Medulla oblongata (tissue), 1 donor: ENCODE results near the gene FAM25C.
"Not testable (repeated sequence)": the region's sequence is repeated elsewhere in the genome, so short reads cannot be mapped to it uniquely, and the experiment has no call there.

ENCODE experiments used
- DNase-seq: peaks from one replicate; pipeline ENCODE4 v3.0.0-alpha.2; 2015; ENCODE audit errors: extremely low spot score

The FAM25C gene

DNA sequence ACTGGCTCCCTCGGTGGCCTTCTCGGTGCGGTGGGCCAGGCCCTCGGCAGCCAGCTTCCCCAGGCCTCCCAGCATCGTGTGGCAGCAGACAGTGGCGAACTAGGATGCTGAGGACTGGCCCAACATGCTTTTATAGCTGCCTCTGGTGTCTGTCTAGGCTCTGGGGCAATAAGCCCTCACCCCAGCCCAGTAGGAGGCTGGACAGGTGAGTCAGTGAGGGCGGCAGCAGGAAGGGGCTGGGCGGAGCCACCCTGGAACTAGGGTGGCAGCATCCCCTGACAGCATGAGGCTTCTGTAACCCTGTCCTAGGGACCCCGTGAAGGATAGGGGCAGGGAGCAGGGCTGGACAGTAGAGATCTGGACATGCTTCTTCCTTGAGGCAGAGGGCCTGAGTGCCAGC lies at the start of gene FAM25C:
Gene FAM25C (minus strand): TSS at position 101 of the 400 bp plus-strand sequence. CDS start 26 bp downstream, at position 75.
- DNase-seq = not testable (repeated sequence)

DNA sequence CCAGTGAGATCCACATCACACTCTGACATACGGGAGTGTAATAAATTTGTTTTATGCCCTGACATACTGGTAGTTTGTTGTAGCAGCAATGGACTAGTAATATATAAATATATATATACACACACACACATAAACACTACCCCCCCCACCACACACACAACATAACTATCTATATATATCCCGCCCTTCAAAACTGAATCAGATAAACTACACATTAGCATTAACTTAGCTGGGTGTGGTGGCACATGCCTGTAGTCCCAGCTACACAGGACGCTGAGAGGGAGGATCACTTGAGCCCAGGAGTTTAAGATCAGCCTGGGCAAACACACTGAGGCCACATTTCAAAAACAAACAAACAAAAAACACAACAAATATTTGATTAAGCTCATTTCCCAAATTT lies 45.0 kb upstream of the FAM25C start:
- not testable (repeated sequence) for DNase-seq

DNA sequence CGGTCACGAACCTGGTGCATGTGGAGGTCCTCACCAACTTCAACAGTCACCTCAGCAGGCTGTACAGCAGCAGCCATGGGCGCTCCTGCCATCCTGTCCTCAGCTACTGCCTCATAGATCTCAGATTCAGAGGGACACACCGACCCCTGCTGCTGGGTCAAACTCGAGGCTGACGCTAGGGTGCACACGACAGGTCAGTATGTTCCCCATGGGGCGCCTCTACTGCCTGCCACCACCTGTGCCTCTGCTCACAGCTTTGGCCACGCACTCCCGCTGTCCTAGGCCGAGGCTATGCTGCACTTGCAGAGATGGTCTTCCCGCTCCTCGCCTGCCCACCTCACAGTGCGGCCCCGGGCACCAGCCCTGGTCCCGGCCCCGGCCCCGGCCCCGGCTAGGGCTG lies 31.8 kb upstream of the FAM25C start:
- DNase-seq = not testable (repeated sequence)

DNA sequence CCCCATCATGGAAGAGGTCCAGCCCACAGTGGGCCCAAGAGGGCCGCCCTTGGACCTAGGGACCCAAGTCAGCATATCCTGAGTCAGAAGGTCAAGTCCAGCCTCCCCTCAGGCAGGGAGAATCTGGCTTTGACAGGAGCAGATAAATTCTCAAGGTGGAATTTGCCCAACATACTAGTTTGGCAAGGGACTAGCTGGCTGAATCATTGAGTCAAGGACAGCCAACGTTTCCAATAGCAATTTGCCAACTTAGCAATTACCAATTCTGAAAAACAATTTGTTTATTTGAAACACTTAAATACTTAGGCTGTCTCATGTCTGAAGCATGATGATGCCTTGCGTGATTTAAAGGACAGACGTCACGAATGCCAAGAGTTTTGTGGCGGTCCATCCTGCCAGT lies 2.7 kb upstream of the FAM25C start:
- DNase-seq = not testable (repeated sequence)

DNA sequence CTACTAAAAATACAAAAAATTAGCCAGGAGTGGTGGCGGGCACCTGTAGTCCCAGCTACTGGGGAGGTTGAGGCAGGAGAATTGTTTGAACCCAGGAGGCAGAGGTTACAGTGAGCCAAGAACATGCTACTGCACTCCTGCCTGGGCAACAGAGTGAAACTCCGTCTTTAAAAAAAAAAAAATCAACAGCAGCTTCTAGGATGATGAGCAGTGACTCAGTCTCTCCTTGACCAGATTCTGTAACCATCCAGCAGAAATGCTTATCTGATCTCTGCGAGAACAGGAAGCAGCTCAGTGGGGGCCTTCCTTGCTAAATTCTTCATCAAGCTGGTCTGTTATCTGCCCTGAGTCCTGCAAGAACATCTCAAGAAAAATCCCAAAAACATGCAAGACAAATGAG lies 5.5 kb downstream of the FAM25C start:
- not testable (repeated sequence) for DNase-seq

DNA sequence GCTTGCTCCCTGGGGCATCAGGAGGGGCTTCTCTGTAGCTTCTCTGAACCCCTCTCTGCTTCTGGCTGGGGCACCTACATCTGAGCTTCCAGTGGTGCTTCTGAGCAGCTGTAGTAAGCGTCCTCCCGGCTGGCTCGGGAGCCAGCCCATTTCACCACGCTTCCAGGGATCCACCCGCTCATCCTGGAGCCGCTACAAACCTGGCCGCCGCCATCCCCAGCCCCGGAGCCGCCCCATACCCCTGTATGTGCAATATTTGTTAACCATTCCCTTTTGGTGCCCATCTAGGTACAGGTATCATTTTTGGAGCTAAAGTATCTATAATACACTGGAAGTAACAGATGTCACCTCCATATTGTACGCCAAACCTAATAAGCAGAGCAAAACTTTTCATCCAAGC lies 7.0 kb downstream of the FAM25C start:
- not testable (repeated sequence) for DNase-seq

DNA sequence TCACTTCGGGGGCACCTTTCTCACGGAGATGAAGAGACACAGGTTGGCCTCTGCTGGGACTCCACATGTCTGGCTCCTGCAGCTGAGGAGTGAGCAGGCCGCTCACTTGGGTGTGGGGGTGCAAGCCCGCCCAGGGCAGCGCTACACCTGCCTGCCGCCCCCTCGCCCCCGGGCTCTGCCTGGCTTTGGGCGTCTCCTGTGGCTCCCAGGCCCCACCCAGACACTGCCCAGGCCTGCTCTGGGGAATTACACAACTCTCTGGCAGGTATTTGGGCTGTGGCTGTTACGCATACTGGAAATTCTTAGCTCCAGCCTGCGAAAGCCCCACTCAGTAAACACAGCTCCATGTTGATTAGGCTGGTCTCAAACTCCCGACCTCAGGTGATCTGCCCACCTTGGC lies 7.9 kb downstream of the FAM25C start:
- DNase-seq = not testable (repeated sequence)

DNA sequence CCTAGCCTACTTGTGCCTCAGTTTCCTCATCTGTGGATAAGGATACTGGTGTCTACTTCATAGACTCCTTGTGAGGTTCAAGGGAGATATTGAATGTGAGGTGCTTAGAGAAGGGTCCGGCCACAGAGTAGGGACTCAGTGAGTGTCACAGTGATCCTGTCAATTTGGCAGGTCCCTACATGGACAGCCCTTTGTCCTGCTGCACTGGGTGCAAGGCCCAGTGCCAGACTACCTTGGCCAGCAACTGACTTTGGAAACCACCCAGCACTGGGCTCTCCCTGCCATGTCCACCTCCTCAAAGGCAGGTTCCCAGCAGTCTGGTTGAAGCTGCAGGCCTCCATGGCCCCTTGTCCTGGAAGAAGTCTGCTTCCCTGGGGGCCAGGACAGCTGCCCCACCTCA lies 9.5 kb downstream of the FAM25C start:
- DNase-seq = not testable (repeated sequence)

DNA sequence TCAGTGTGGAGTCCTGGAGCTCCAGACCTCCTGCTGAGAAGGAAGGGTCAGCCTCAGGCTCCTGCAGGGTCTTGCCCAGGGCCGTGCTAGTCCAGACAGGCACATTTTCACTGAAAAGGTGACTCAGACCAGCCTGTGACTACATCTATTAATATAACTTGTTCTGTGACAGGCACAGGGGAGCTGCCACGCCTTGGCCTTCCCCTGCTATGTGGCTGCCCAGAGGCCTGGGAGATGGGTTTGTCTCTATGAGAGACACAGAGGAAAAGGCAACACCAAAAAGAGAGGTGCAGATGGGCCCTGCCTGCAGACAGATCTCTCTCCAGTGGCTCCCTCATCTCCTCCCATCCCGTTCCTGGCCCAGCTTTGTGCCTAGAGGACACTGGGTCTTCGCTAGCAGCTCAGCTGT lies 10.0 kb downstream of the FAM25C start:
- DNase-seq = not testable (repeated sequence)

DNA sequence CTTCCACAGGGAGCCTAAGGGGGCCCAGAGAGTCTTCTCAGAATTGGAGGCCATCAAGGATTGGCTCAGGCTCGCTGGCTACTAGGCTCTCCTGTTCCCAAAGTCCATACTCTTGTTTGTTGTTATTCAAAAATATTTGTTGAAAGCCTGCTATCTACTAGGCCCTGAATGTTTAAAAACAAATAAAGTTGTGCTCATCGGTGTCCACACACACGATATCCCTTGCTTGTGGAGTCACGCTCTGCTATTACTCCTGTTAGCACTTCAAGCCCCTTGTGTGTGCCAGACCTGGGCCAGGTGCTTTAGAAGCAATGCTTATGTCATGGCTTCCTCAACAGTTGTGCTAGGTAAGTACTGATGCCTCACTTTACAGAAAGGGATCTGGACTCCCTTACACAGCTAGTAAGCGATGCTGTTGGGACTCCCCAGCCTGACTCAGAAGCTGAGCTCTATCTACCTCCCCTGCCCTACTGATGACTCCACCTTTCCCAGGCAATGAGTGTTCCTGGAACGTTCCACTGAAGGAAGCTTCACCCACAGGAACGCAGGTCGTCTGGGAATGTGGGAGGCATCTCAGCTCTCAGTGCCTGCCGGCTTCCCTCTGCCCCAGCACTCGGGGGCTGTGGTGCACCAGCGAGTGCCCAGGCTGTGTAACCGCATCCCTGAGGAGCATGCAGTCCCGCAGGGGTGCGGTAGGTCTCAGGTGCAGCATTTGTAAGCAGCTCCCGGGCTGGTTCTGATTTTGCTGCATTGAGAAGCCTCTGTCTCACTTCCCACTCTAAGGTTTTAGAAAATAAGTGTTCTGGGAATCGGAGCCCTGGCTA lies 10.7 kb downstream of the FAM25C start:
- not testable (repeated sequence) for DNase-seq

DNA sequence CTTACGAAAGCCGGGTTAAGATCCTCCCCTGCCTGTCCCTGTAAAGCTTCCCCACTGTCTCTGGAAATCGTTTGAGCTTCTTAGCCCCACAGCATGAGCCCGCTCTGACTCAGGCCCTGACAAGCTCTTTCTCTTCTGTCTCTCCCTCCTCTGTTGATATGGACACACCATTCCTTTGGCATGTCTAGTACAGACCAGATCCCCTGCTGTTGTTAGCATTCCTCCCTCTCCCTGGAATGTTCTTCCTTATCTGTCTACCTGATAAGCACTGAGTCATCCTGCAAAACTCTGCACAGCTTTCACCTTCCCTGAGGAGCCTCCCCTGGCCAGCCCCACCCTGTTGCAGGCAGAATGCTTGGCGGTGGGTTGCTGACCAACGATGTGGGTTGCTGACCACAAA lies 11.6 kb downstream of the FAM25C start:
- DNase-seq = not testable (repeated sequence)

DNA sequence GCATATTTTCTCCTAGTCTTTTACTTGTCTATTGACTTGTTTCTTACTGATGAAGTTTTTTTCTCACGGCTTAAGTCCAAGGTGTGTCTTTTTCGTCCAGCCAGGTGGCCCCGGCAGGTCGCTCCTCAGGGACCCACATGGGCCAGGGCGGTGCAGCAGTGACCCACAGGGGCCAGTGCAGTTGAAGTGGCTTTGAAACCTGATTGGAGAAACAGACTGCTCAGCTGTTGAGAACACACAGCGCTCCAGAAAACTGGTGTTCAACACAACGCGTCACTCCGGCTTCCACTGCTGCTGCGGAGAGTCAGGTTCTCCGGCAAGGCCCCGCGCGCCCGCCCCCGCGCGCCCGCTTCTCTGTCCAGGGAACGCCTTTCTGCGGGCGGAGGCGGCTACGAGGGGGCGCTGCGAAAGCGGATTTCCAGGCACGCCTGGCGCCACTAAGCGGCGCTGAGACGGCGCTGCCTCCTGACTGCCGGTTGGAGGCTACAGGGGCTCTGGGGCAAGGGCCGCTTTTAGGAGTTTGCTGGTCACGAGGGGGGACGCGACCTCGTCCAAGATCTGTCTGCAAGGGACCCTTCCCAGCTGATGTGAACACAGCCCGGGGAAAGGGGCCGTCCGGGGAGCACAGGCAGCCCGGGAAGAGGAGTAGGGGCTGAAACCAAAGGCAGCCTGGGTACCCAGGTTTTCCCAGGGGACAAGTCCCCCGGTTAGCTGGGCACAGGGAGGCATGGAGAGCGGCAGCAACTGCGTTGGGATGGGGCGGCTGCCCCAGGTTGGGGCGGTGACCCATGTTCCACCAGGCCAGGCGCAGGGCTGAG lies 13.0 kb downstream of the FAM25C start:
- DNase-seq = not testable (repeated sequence)

DNA sequence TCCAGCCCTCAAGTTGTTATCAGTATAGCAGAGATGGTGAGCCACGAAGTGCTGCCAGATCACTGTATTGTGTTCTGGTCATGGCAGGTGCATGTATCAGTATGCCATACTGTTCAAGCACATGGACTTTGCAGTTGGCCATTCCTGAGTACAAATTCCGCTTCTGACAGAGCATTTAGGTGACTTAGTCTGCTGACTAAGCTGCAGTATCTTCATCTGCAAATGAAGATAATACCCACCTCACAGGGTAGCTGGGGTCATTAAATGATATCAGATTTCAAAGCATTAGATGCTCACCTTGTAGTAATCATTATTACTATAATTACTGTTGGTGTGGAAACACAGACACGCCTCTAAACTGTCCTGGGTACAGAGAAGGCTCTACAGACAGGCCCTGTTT lies 24.2 kb downstream of the FAM25C start:
- DNase-seq = not testable (repeated sequence)

DNA sequence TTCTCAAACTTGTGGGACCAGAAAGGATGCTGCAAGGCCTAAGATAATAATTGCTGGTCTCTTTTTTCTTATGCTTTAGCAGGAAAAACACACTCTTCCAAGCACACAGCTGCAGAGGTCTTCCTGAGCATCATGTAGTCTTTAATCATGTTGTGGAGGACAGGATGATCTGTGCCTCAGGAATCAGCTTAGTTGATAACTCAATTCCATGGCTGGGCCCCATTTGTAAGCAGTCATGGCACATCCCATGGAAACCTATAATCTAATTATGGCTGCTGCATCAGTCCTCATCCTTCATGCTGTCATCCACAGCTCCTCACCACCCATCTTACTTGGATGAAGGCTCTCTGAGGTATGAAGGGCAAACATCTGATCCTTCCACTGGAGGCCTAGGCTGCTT lies 26.5 kb downstream of the FAM25C start:
- DNase-seq = not testable (repeated sequence)

DNA sequence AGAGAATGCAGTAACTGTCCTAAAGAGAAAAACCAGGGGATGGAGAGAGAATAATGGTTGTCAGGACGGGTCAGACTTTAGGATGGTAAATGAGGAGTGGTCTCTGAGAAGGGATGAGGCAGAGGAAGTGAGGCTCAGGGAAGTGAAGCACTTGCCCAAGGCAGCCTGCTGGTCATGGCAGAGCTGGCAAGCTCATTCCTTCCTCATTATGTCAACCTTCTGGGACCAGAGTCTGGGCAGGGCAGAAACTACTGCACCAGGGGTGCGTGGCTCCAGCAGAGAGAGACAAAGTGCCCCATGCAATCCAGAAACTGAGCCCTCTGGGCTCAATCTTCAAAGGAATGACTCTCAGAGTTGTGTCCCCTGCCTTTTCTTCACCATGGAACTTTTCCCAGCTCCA lies 27.5 kb downstream of the FAM25C start:
- DNase-seq = not testable (repeated sequence)

DNA sequence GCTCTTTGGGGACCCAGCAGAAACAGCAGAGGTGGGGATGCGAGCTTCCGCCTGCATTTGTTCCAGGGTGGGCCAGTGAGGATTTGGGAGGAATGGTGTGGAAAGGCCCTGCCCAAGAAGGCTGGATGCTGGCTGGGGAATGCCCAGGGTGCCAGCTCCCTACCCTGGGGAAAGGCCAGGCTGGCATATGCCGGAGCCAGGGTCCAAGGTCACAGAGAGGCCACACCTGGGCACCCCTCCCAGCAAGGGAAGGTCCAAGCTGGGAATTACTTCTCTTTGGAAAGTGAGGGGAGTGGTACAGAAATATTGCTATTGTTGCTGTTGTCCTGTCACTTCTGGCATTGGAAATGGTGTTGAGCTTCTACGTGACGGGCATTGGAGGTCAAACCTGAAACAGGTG lies 28.0 kb downstream of the FAM25C start:
- DNase-seq = not testable (repeated sequence)

DNA sequence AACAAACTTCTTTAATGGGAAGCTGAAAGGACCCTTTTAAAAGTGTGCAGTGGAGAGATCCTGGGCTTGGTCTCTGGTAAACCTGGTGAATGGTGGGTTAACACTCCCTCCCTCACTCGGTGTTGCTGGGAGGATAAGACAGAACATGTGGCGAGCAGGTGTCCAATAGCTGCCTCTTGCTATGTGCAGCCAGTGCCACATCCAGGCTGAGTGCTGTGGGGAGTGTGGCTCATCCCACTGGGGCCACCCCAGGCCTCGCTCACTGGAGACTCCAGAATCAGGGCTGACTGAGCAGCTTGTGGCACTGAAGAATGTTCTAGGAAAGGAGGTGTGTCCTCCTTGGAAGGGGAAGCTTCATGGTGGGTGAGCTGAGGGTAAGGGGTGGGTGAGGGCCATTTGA lies 29.5 kb downstream of the FAM25C start:
- DNase-seq = not testable (repeated sequence)

DNA sequence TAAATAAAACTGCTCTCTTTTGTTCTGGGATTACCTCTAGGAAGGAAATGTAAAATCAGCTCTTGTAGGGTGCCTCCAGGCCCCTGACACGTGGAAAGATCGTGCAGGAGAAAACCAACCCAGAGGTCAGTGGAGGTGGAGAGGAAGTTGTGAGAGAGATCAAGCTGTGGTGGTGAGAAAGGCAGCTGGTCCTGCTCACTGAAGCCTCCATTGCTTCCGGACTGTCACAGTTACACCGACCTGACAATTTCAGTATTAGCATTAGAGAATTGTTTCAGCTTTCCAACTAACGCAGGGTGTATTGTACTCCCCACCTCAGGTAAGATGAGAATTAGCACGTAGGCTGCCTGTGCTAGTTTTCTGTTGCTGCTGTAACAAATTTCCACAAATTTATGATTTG lies 30.6 kb downstream of the FAM25C start:
- DNase-seq = not testable (repeated sequence)

DNA sequence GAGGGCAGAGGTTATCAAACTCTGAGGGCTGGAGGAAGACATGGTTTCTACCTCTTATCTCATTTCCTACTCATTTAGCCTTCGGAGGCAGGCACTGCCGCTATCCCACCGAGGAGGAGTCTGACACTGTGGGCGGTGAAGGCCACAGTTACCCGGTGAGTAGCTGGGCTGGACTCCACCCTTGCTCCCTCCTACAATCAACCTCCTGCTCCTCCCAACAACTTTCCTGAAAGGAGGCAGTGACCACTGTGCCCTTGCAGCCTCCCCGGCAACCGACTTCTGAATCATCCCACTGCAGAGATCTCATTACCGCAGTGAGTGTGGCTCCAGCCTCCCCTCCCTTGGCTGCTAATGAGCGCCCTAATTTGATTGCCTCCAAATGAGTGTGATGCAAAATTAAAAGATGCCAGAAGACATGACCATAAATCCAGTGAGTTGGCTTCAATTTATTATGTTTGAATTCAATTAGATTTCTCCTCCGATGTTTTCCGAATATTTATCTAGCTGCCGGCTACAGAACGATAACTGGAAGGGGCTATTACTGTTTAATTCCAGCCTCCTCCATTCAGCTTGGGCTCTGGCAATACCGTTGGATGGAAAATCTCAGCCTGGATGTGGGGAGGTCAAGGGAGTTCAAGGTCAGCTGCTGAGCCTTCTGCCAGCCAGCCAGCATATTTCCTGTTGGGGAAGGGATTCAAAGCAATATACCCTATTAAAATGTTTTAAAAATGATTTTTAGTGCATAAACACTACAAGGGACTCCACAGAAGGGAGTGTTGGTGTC lies 35.1 kb downstream of the FAM25C start:
- DNase-seq = not testable (repeated sequence)

DNA sequence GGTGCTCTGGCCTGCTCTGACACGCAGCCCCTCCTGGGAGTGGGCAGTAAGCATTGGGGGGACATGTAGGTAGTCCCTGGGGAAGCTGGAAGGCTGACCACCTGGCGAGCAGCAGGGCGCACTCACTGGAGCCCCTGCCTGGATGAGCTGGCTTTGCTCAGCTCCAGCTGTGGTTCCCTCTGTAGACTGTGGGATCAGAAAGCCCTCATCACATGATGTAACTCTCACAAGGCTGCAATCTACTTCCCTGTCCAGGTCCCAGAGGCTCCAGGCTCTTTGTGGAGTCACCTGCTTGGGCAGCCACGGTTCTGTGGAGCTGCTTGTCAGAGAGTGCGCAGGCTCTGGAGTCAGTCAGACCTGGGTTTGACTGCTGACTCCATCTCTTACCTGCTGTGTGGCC lies 36.8 kb downstream of the FAM25C start:
- DNase-seq = not testable (repeated sequence)

DNA sequence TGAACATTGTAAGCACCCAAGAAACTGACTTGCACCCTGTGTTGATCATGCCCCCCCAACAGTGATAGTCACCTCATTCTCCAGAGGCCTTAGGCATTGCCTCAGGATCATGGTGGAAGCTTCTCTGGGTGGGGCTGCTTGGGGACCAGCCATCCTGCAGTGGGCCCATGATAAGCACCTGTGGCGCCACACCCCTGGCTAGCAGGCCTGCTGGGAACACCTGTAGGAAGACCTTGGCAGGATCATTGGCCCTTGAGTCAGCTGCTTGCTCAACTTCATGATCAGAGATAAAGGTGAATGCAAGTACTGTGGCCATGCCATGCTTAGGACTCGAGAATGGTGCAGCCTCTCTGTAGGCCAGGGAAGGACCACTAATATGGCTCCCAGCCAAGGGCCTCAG lies 38.9 kb downstream of the FAM25C start:
- not testable (repeated sequence) for DNase-seq

DNA sequence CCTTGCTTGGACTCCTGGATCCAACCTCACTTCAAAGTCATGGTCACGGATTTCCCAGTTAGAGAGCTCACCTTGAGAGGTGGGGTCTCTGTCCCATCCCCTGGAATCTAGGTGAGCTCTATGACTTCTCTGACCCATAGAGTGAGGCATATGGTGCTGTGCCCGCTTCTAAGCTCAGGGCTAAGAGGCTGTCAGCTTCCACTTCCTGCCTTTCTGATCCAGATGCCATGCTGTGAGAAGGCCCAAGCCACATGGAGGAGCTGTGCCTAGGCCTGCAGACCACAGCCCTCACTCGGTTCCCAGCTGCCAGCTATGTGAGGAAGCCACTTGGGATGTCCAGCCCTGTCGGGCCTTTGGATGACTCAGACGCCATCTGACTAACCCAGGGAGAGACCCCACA lies 39.9 kb downstream of the FAM25C start:
- DNase-seq = not testable (repeated sequence)
